Adrenal gland (tissue), 12 donors: Measurements from ENCODE around the gene ZDHHC5. TPM values are rescaled to one million over a fixed set of nuclear protein-coding genes. Genes with fewer than 3 reads are reported as not detected.

Experiments used
- DNase-seq, 7 donors: peaks; one replicate each; pipeline ENCODE4 v3.0.0-alpha.2; 2019 to 2020
- H3K27ac ChIP-seq, 5 donors: fragments of 200-600 bp; sonication (generic) in 4 of 5; 1 replicate in 3 of 5; 2 replicates in 2 of 5; pipeline versions ENCODE4 v1.5.1 to v1.8.0; 2016 to 2020; ENCODE audit warnings: mild to moderate bottlenecking in 1 of 5
- H3K27me3 ChIP-seq: fragments of 200-600 bp; 2 replicates; pipeline ENCODE4 v1.8.0; 2021
- H3K36me3 ChIP-seq, 2 donors: fragments of 200-600 bp; replicated peaks in 1 of 2; 1 replicate in 1 of 2; 2 replicates in 1 of 2; pipeline versions ENCODE4 v1.5.1 to v1.8.0; 2018 to 2022
- H3K4me1 ChIP-seq, 2 donors: fragments of 200-600 bp; replicated peaks in 1 of 2; 1 replicate in 1 of 2; 2 replicates in 1 of 2; pipeline versions ENCODE4 v1.5.1 to v1.8.0; 2018 to 2021
- H3K4me3 ChIP-seq, 4 donors: fragments of 200-600 bp; sonication (generic) in 3 of 4; one replicate each; pipeline ENCODE4 v1.5.1; 2016 to 2018
- H3K9me3 ChIP-seq, 3 donors: fragments of 200-600 bp; sonication (generic) in 1 of 3; replicated peaks in 1 of 3; 1 replicate in 2 of 3; 2 replicates in 1 of 3; pipeline versions ENCODE4 v1.5.1 to v1.8.0; 2016 to 2021
- POLR2A ChIP-seq, 2 donors: fragments of 450-650 bp; IDR thresholded peaks; one replicate each; pipeline ENCODE4 v1.6.1; 2017; ENCODE audit warnings: antibody characterized with exemption in 2 of 2, mild to moderate bottlenecking in 2 of 2, moderate library complexity in 1 of 2
- WGBS, 4 donors: extraction: QIAGEN DNeasy Blood & Tissue Kit in 2 of 4; methylation state at CpG; one replicate each; pipeline versions ENCODE4 v1.1.5 to v1.1.7; 2013 to 2017; 5-methylcytosine and 5-hydroxymethylcytosine counted together
- intact Hi-C, 2 donors: fragments of 100-400 bp; cut with DNase I; formaldehyde crosslinking; loops; one replicate each; pipeline versions ENCODE4 v1.14.1 to v1.15.0; 2022 to 2023
- polyA plus RNA-seq, 3 donors: library from polyadenylated mRNA; stranded (reverse); fragments of 200-250 nt in 2 of 3; fragments of 350-450 nt in 1 of 3; fragmentation: Illumina TruSeq in 1 of 3; extraction: RNeasy Lipid Tissue Mini Kit (QIAGEN cat#74804) in 1 of 3; gene quantifications; one replicate each; pipeline ENCODE4 v1.2.3, GENCODE V29; 2013 to 2014
- total RNA-seq, 9 donors: library from RNA; depleted of rRNA in 4 of 9; stranded (reverse); fragments of >200 nt in 4 of 9; fragments of 120-200 nt in 1 of 9; fragmentation: NEBNext Ultra II Directional in 1 of 9; extraction: Animal tissue kit (Norgen Biotek cat#: 25700) in 1 of 9; gene quantifications; one replicate each; pipeline versions ENCODE4 v1.1.0 to v1.2.4, GENCODE V29; 2013 to 2023
- TF ChIP-seq, protein P1 (sequence below), 6 experiments: fragments of 450-650 bp in 4 of 6; fragments of 200-600 bp in 2 of 6; sonication (generic) in 1 of 6; IDR thresholded peaks; 1 replicate in 5 of 6; 2 replicates in 1 of 6; pipeline versions ENCODE4 v1.5.1 to v1.8.0; 2016 to 2021; ENCODE audit warnings: antibody characterized with exemption in 6 of 6, mild to moderate bottlenecking in 2 of 6, moderate library complexity in 1 of 6
- donor health status: healthy with polysubstance abuse.
- donor health status: Bipolar disorder and iron deficiency.
- donor health status: DM: yes; HTN: yes; CAD: no.
- donor health status: DM: no; HTN: no; CAD: no.
- donor health status: DM: no; HTN: no; CAD: no.
- donor health status: DM: yes; HTN: yes; CAD: no.

ZDHHC5 gene
- total and polyA plus RNA-seq, 12 donors = 22.6 to 111 (median 46.3) TPM

DNA sequence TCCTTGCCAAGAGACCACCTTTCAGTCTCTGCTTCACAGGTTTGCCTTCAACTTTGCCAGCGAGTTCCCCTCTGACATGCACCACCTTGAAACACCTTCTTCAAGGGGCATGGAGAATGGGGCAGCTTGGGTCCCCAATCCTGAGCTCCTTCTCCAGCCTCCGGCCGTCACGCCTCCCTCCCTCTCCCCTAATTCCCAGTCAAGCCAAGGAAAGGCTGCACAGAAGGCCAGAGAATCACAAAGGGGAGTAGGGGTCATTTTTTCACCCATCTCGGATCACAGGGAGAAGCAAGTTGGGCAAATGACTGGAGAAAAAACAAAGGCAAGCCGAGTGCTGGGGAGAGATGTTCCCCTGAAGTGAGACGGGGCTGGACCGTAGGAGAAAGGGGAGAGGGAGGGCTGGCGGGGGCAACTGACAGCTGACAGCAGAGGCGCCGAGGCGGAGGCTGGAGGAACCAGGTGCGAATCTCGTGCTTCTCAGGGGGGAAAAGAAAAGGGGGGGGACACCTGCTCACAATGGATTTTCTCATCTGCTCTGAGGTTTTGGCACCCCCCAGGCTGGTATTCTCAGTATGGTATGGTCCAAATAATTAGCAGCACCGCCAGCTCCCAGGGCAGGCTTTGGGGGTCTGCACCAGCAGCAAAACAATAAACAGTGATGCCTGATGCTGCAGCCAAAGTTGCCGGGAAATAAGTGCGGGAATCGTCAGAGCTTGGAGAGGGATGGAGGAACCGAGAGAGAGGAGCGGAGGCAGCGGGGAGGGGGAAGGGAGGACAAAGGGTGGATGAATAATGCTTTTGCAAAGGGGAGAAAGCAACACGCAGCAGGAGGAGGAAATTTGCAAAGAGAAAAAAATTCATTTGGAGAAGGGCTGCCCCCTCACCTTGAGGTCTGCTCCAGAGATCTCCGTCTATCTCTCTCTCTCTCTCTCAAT is 18.8 kb upstream of the ZDHHC5 start:
- intact Hi-C loops = loop anchor here (10.0 kb wide), 3 partner anchors 54 to 304 kb away; partner anchors contain the start of genes RTN4RL2 (in 1 of the 2) and SERPING1 (in 1 of the 2)
- TF ChIP-seq, protein P1, sequence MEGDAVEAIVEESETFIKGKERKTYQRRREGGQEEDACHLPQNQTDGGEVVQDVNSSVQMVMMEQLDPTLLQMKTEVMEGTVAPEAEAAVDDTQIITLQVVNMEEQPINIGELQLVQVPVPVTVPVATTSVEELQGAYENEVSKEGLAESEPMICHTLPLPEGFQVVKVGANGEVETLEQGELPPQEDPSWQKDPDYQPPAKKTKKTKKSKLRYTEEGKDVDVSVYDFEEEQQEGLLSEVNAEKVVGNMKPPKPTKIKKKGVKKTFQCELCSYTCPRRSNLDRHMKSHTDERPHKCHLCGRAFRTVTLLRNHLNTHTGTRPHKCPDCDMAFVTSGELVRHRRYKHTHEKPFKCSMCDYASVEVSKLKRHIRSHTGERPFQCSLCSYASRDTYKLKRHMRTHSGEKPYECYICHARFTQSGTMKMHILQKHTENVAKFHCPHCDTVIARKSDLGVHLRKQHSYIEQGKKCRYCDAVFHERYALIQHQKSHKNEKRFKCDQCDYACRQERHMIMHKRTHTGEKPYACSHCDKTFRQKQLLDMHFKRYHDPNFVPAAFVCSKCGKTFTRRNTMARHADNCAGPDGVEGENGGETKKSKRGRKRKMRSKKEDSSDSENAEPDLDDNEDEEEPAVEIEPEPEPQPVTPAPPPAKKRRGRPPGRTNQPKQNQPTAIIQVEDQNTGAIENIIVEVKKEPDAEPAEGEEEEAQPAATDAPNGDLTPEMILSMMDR (IDR thresholded peaks at IDR 0.05) = no peak
- TF ChIP-seq POLR2A (IDR thresholded peaks at IDR 0.05) = no peak
- H3K36me3 ChIP-seq = no peaks in the 10 kb centered on the region
- peaks cover 18% of the 10 kb centered on the region for H3K27me3 ChIP-seq
- peaks cover 0 to 32% of the 10 kb centered on the region in 2 donors for H3K4me1 ChIP-seq
- no peaks in the 10 kb centered on the region for H3K9me3 ChIP-seq
- peak in 1 of 7 donors; percentile 16 for DNase-seq
- 0 to 4% (median 3%) methylated on average over 23 of the region's 23 CpGs for WGBS, 4 donors
- peak overlapping the region in 2 of 4 donors; percentile 1 to 31 for H3K4me3 ChIP-seq
- peak overlapping the region in 1 of 5 donors; percentile 46 for H3K27ac ChIP-seq

DNA sequence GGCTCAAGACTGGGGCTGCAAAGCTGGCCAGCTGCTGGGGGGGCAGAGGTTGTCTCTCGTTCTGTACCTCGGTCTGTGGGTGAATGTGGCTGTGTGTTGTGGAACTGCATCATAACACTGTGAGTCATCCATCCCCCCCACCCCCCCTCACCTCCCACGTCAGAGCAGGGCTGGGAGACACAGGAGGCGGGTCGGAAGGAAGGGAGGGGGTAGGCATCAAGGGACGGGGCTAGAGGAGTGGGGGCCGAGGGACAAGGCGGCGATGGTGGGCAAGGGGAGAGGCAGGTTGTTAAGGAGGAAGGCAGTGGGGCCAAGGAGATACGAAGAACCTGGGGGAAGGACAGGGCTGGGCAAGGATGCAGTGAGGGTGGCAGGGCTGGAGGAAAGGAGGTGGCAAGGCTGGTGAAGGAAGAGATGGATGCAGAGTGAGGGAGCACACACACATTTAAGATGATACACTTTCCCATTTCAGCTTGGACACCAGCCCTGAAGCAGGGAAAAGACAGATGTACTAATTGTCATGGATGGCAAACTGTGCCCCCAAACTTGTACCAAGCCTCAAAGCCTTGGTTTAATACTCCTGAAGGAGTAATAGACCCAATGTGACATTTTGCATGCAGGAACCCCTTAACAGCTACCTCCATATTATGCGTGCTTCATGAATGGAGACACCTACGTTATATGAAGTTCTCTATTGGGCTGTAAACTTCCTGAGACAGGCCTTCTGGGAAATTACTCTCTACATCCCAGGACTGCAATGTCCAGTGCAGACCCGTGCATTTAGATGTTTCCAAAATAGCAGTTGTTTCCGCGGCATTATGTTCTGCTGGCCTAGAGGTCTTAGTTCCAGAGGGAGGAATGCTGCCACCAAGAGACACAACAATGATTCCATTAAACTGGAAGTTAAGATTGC is 17.8 kb upstream of the ZDHHC5 start, which contains the start of gene YPEL4:
TSS of gene YPEL4 (minus strand) at position 87 of the 913 bp plus-strand sequence. CDS start 2,805 bp downstream, outside the sequence.
- intact Hi-C loops = loop anchor here (10.0 kb wide), 3 partner anchors 55 to 305 kb away; partner anchors contain the start of genes RTN4RL2 (in 1 of the 2) and SERPING1 (in 1 of the 2)
- H3K4me3 ChIP-seq = peak within 1 kb of the TSS in 2 of 4 donors; percentile 1 to 31
- peaks cover 18% of the 10 kb centered on the region for H3K27me3 ChIP-seq
- no peak for TF ChIP-seq POLR2A (IDR thresholded peaks at IDR 0.05)
- TF ChIP-seq, protein P1 (IDR thresholded peaks at IDR 0.05) = no peak
- H3K27ac ChIP-seq = peak within 1 kb of the TSS in 2 of 5 donors; percentile 19 to 54
- peak; percentile 44 to 87 (median 64) for DNase-seq
- peaks cover 0 to 25% of the 10 kb centered on the region in 2 donors for H3K4me1 ChIP-seq
- 7 to 17% (median 15%) methylated on average over 15 of the region's 15 CpGs for WGBS, 4 donors
- no peaks in the 10 kb centered on the region for H3K9me3 ChIP-seq
- H3K36me3 ChIP-seq = no peaks in the 10 kb centered on the region

DNA sequence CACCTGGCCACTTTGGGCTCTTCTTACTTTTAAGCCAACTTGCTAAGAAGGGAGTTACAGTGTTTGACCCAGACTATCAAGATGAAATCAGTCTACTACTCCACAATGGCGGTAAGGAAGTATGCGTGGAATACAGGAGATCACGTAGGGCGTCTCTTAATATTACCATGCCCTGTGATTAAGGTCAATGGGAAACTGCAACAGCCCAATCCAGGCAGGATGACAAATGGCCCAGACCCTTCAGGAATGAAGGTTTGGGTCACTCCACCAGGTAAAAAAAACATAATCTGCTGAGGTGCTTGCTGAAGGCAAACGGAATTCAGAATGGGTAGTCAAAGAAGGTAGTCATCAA is 17.2 kb upstream of the ZDHHC5 start:
- TF ChIP-seq, protein P1 (IDR thresholded peaks at IDR 0.05) = no peak
- TF ChIP-seq POLR2A (IDR thresholded peaks at IDR 0.05) = no peak
- intact Hi-C loops = no loop called here

More for the DNA sequence above, 17.2 kb upstream of the ZDHHC5 start:
- Histone ChIP-seq H3K4me3 (no peak overlapping the region), H3K27ac (no peak overlapping the region), H3K4me1 (peaks cover 0 to 24% of the 10 kb centered on the region in 2 donors), H3K36me3 (no peaks in the 10 kb centered on the region), H3K27me3 (peaks cover 18% of the 10 kb centered on the region), H3K9me3 (no peaks in the 10 kb centered on the region)
- peak in 1 of 7 donors; percentile 33 for DNase-seq
- WGBS, 4 donors = 57 to 70% (median 65%) methylated on average over 5 of the region's 5 CpGs
